ENCODE measurements around the gene SH3BP5L.

SH3BP5L gene

DNA sequence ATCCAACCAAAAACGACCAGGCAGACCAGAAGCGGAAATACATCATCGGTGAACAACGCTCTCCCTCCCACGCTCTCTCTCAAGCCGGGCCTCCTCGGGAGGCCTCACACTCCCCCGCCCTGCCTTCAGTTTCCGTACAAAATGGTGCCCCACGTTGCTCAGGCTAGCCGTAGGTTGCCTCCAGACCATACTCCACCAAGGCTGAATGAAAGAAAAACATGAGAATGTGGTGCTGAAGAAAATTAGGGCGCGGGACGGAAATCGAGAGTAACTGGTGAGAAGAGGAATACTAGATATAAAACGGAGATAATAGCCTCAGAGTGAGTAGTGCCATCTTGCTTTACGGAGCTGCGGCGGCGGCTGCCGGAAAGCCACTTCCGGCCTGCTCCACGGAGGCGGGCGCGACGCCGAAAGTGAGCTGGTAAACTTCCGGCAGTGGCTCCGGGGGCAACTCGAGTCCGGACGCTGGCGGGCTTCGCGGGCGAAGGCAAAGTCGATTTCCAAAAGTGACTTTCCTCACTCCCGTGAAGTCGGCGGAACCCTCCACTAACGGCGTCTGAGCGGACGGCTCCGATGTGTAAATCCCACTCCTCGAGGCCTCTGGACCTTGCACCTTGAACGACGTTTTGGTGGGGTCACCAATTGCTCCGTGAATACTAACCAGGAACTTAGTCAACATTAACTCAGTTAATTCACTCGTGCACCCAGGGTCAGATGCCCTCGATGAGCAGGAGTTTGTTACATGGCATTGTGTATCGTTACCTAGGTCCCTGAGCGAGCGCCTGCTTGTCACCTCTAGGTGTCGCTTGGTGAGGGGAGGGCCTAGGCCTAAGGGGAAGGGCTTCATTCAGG lies at the start of gene SH3BP5L:
TSS of gene SH3BP5L (minus strand) at position 7 of the 852 bp plus-strand sequence. CDS start 980 bp downstream, outside the sequence.
- H3K4me3 ChIP-seq (ENCODE audit: low read length), result peak within 1 kb of the TSS; percentile 92
- peak; percentile 82 for TF ChIP-seq CTCF (conservative IDR thresholded peaks at IDR 0.05; ENCODE audit: low read depth, low read length)

DNA sequence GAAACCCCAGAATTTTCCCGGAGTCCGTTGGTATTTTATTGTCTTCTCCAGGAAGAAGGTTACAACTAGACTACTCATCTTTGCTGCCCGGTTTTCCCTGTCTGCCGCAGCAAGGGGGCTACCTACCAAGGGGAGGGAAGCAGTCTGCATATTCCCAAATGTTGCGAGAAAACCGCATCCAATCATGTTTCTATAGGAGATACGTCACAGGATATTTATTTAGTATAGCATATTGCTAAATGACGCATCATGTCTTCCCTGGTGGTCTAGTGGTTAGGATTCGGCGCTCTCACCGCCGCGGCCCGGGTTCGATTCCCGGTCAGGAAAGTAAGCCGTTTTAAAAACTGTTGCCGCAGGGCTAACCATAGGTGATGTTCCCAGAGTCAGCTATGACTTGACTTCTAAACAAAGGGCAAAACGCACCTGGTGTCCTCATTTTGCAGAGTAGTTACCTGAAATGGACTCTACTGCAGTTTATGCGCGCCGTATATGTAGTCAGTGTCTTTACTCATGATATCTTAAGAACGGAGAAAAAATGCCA lies 48.3 kb upstream of the SH3BP5L start:
- DNase-seq (ENCODE audit: low read depth), result no peak
- no peak for TF ChIP-seq CTCF (conservative IDR thresholded peaks at IDR 0.05; ENCODE audit: low read depth, low read length)
- peak overlapping the region; percentile 63 for H3K4me3 ChIP-seq (ENCODE audit: low read length)

More for the DNA sequence above, at the start of gene SH3BP5L:
- peak; percentile 87 for DNase-seq (ENCODE audit: low read depth)

- peak; percentile 0 for TF ChIP-seq CTCF (conservative IDR thresholded peaks at IDR 0.05; ENCODE audit: low read depth, low read length)
- peak overlapping the region; percentile 63 for H3K4me3 ChIP-seq (ENCODE audit: low read length)
- DNase-seq (ENCODE audit: low read depth), result peak; percentile 78
Observed at GRCh38 chr1:248873409-248873992, 47.8 kb upstream of the SH3BP5L start.

- DNase-seq (ENCODE audit: low read depth), result peak; percentile 28
- TF ChIP-seq CTCF (conservative IDR thresholded peaks at IDR 0.05; ENCODE audit: low read depth, low read length), result no peak
- H3K4me3 ChIP-seq (ENCODE audit: low read length), result peak overlapping the region; percentile 63
Observed at GRCh38 chr1:248872752-248873408, 47.2 kb upstream of the SH3BP5L start.

DNA sequence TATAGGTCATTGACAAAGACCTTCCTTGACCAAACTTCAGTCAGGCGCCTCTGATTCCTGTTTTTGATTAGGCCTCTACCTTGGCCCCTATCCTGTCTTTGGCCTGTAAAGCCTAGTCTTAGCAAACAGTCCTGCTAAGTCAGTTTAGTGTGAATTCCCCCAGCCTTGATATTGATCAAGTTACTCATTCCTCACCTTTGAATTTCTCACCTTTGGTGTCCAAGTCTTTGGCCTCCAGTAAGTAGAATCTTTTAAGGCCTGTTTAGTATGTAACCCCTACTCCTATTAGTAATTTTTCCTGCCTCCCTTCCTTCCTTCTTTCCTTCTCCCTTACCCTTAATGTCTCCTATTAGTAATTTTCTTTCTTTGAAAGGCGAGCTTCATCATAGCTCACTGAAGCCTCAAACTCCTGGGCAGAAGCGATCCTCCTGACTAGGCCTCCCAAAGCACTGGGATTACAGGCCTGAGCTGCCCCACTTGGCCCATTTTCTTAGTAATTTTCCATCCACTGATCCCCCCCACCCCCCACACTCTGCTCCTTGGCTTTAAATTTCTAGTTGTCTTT lies 46.2 kb upstream of the SH3BP5L start:
- peak overlapping the region; percentile 63 for H3K4me3 ChIP-seq (ENCODE audit: low read length)
- DNase-seq (ENCODE audit: low read depth), result no peak
- TF ChIP-seq CTCF (conservative IDR thresholded peaks at IDR 0.05; ENCODE audit: low read depth, low read length), result no peak

GRCh38 chr1:248862998-248863881 lies 37.5 kb upstream of the SH3BP5L start:
- H3K4me3 ChIP-seq (ENCODE audit: low read length), result peak overlapping the region; percentile 63
- no peak for TF ChIP-seq CTCF (conservative IDR thresholded peaks at IDR 0.05; ENCODE audit: low read depth, low read length)
- peak; percentile 44 for DNase-seq (ENCODE audit: low read depth)
